WTC11 (cell line): Measurements from ENCODE around the gene BMP8B.

Experiments used
- ATF2 ChIP-seq: sonication (generic); formaldehyde crosslinking; IDR thresholded peaks from 2 replicates; pipeline ENCODE4 v1.8.1; 2022; ENCODE audit warnings: low read depth, missing genetic modification reagents, borderline replicate concordance
- CTCF ChIP-seq: fragments of 200-600 bp; IDR thresholded peaks from 2 replicates; pipeline ENCODE4 v1.8.0; 2022; ENCODE audit warnings: antibody characterized with exemption
- ELF4 ChIP-seq: sonication (generic); formaldehyde crosslinking; IDR thresholded peaks from 2 replicates; pipeline ENCODE4 v1.8.1; 2022; ENCODE audit warnings: low read depth, mild to moderate bottlenecking, moderate library complexity, missing genetic modification reagents
- HMGXB4 ChIP-seq: sonication (generic); formaldehyde crosslinking; IDR thresholded peaks from 2 replicates; pipeline ENCODE4 v1.8.1; 2023; ENCODE audit warnings: mild to moderate bottlenecking, moderate library complexity, missing genetic modification reagents
- NR3C1 ChIP-seq: sonication (generic); formaldehyde crosslinking; conservative IDR thresholded peaks from 2 replicates; pipeline ENCODE4 v1.8.1; 2023; ENCODE audit warnings: low read depth, mild to moderate bottlenecking, missing genetic modification reagents
- TF ChIP-seq, protein P1 (sequence below): sonication (generic); formaldehyde crosslinking; IDR thresholded peaks from 2 replicates; pipeline ENCODE4 v1.8.1; 2023; ENCODE audit warnings: mild to moderate bottlenecking, missing genetic modification reagents, moderate library complexity
- TF ChIP-seq, protein P2 (sequence below): sonication (generic); formaldehyde crosslinking; IDR thresholded peaks from 2 replicates; pipeline ENCODE4 v1.8.0; 2022; ENCODE audit warnings: mild to moderate bottlenecking, missing genetic modification reagents

- no peak for TF ChIP-seq CTCF
- TF ChIP-seq, protein P1, sequence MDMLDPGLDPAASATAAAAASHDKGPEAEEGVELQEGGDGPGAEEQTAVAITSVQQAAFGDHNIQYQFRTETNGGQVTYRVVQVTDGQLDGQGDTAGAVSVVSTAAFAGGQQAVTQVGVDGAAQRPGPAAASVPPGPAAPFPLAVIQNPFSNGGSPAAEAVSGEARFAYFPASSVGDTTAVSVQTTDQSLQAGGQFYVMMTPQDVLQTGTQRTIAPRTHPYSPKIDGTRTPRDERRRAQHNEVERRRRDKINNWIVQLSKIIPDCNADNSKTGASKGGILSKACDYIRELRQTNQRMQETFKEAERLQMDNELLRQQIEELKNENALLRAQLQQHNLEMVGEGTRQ (CRISPR knock-in tag): no peak
- no peak for TF ChIP-seq NR3C1 (CRISPR knock-in tag)
- no peak for TF ChIP-seq ATF2 (CRISPR knock-in tag)
- TF ChIP-seq ELF4 (CRISPR knock-in tag): no peak
- TF ChIP-seq HMGXB4 (CRISPR knock-in tag): no peak
- TF ChIP-seq, protein P2, sequence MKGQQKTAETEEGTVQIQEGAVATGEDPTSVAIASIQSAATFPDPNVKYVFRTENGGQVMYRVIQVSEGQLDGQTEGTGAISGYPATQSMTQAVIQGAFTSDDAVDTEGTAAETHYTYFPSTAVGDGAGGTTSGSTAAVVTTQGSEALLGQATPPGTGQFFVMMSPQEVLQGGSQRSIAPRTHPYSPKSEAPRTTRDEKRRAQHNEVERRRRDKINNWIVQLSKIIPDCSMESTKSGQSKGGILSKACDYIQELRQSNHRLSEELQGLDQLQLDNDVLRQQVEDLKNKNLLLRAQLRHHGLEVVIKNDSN (CRISPR knock-in tag): no peak
Measured at GRCh38 chr1:39751595-39751994, 37.1 kb downstream of the BMP8B start.
